ENCODE results near the gene ROR2.

GRCh38 chr9:91972711-91973110 is 22.7 kb upstream of the ROR2 start:
- TF ChIP-seq CTCF (IDR thresholded peaks at IDR 0.05): no peak
- no peak for TF ChIP-seq POLR2A (IDR thresholded peaks at IDR 0.05)

All from heart left ventricle (tissue), 13 donors.